ENCODE measurements around the gene BRF1. TPM values are rescaled to one million over a fixed set of nuclear protein-coding genes. Genes with fewer than 3 reads are reported as not detected.

The BRF1 gene
- total and polyA plus RNA-seq, 2 of the 8 experiments (the other 6 are each of a cell fraction or from before 2014, with no cell fraction given): 7.7 to 18.3 TPM

- Histone ChIP-seq H2BK5ac (ENCODE audit: low read depth, low read length) (no peak overlapping the region), H3K56ac (replicated peaks; ENCODE audit: insufficient read length, low read depth, low read length) (no peak overlapping the region), H2BK12ac (ENCODE audit: low read depth, low read length) (no peak overlapping the region), H3K14ac (ENCODE audit: insufficient read length) (no peak overlapping the region), H4K5ac (ENCODE audit: insufficient read length, low read depth, low read length) (no peak overlapping the region), H4K91ac (replicated peaks; ENCODE audit: insufficient read length, low read length) (no peak overlapping the region), H3K23ac (ENCODE audit: insufficient read length) (no peak overlapping the region), H3K4me1 (replicated peaks in 1 of 4; ENCODE audit: control insufficient read depth in 3 of 4, insufficient read depth in 4 of 4, low read length in 3 of 4) (peaks cover 0 to 6% (median 2%) of the 10 kb centered on the region in 4 experiments; a peak in 3 of 7 replicates), H3K4me2 (ENCODE audit: insufficient read depth in 1 of 2, low read depth in 2 of 2, low read length in 2 of 2) (peak overlapping the region; percentile 69 to 93), H2BK15ac (ENCODE audit: low read length) (no peak overlapping the region), H3K27me3 (replicated peaks in 1 of 4; ENCODE audit: control insufficient read depth in 3 of 4, extremely low read depth in 1 of 4, insufficient read depth in 3 of 4, low read length in 3 of 4) (peaks cover 0 to 7% (median 3%) of the 10 kb centered on the region in 4 experiments; a peak in 3 of 7 replicates), H3K9me3 (ENCODE audit: insufficient read depth in 2 of 2, low read depth in 1 of 2, low read length in 1 of 2) (no peaks in the 10 kb centered on the region), H3K4me3 (ENCODE audit: extremely low read depth in 1 of 4, insufficient read depth in 2 of 4, low read depth in 3 of 4, low read length in 4 of 4) (peak overlapping the region; percentile 37 to 66 (median 41)), H3K27ac (ENCODE audit: low read depth, low read length) (peak overlapping the region; percentile 3; the same call in 1 of the 2 replicates), H2BK20ac (ENCODE audit: low read length) (no peak overlapping the region), H2AFZ (ENCODE audit: low read length) (no peak overlapping the region), H4K8ac (ENCODE audit: extremely low read depth, insufficient read depth, low read length) (peak overlapping the region; percentile 91), H3K23me2 (ENCODE audit: low read depth, low read length) (peaks cover 10% of the 10 kb centered on the region; the same call in 1 of the 2 replicates), H3K79me2 (ENCODE audit: control insufficient read depth in 1 of 2, insufficient read depth in 2 of 2, low read length in 2 of 2) (peaks cover 0 to 3% of the 10 kb centered on the region in 2 experiments; a peak in 1 of 4 replicates), H3K36me3 (ENCODE audit: control insufficient read depth in 2 of 4, insufficient read depth in 4 of 4, low read length in 3 of 4) (no peaks in the 10 kb centered on the region; a peak in 3 of 8 replicates), H2BK120ac (replicated peaks; ENCODE audit: low read depth, low read length) (no peak overlapping the region), H4K20me1 (replicated peaks in 1 of 2; ENCODE audit: control insufficient read depth in 1 of 2, insufficient read depth in 2 of 2, low read length in 2 of 2) (peaks cover 0 to 9% of the 10 kb centered on the region in 2 experiments), H3K18ac (ENCODE audit: extremely low read depth, low read length) (peak overlapping the region; percentile 48; the same call in 1 of the 2 replicates), H3K79me1 (ENCODE audit: low read depth, low read length) (no peaks in the 10 kb centered on the region), H3K9ac (replicated peaks in 1 of 4; ENCODE audit: extremely low read depth in 1 of 4, low read depth in 3 of 4, low read length in 3 of 4) (peak overlapping the region in 2 of 4 experiments; percentile 3 to 20; a peak in 4 of 7 replicates), H3K4ac (replicated peaks; ENCODE audit: insufficient read length, low read depth, low read length) (no peak overlapping the region), H2AK5ac (ENCODE audit: low read depth, low read length) (peak overlapping the region; percentile 65; the same call in 1 of the 2 replicates)
- ChIA-PET CTCF (ENCODE audit: partially characterized antibody) (interaction anchor here (0.7 to 3.5 kb wide), 11 partner anchors 13 to 224 kb away, joined by 3 to 12 read pairs (median 4); partner anchors contain the start of gene NUDT14), POLR2A (ENCODE audit: partially characterized antibody) (interaction anchor here (0.6 to 1.5 kb wide), 2 partner anchors 49 to 53 kb away, joined by 3 read pairs; no protein-coding TSS in a partner anchor)
- 50% methylated on average over 42 of the region's 42 CpGs; no CpG with 5 or more reads in 1 of the 2 experiments for WGBS, 2 experiments (ENCODE audit: extremely low coverage in 1 of 2, insufficient coverage in 1 of 2, insufficient read length in 1 of 2, insufficient replicate concordance in 2 of 2, low coverage in 1 of 2, low lambda C conversion rate in 2 of 2, missing lambda C conversion rate in 1 of 2)
- FAIRE-seq (no peak), DNase-seq (ENCODE audit: low read depth in 1 of 2, low spot score in 2 of 2) (no peak)
- TF ChIP-seq PHF8 (conservative IDR thresholded peaks at IDR 0.05; ENCODE audit: low read depth, low read length) (0 out of 2 replicates have a peak, but pooled peaks have one; percentile 14), TBP (IDR thresholded peaks at IDR 0.05; ENCODE audit: low read depth, low read length) (0 out of 2 replicates have a peak, but pooled peaks have one; percentile 18), YY1 (IDR thresholded peaks at IDR 0.05; ENCODE audit: low read depth, low read length) (no peak), SIRT6 (IDR thresholded peaks at IDR 0.05; ENCODE audit: low read length) (no peak), CREB1 (IDR thresholded peaks at IDR 0.05) (no peak), POLR2A (IDR thresholded peaks at IDR 0.05; ENCODE audit: control extremely low read depth in 1 of 2, low read depth in 2 of 2, low read length in 2 of 2) (no peak), SAP30 (IDR thresholded peaks at IDR 0.05; ENCODE audit: insufficient read depth, insufficient replicate concordance, low read length) (no peak), EP300 (IDR thresholded peaks at IDR 0.05; ENCODE audit: borderline replicate concordance in 1 of 2, low read depth in 2 of 2, low read length in 2 of 2) (no peak), NRF1 (IDR thresholded peaks at IDR 0.05; ENCODE audit: low read depth, low read length) (no peak), KDM1A (IDR thresholded peaks at IDR 0.05; ENCODE audit: borderline replicate concordance, low read length) (peak; percentile 98), HDAC2 (IDR thresholded peaks at IDR 0.05; ENCODE audit: borderline replicate concordance in 1 of 2, low read depth in 2 of 2, low read length in 2 of 2) (peak in 1 of 2 experiments; percentile 43; a peak in 1 of 4 replicates), GABPA (IDR thresholded peaks at IDR 0.05; ENCODE audit: borderline replicate concordance, insufficient read depth, low read length) (no peak)
These were observed 53.0 kb downstream of the BRF1 start for GRCh38 chr14:105247715-105248367.
